Stimulated activated naive B cell treated with anti-CD40 and anti-IgM and Interleukin-4, amounts not matched to agents 10 μg/mL and 1 μg/mL and 100 μg/mL, for 72 hours (primary cell): Measurements from ENCODE around the gene KIFC1.

ENCODE experiments used
- ATAC-seq, 2 donors: fragments of 150-1000 bp; cut with Tn5 transposase; replicated peaks; 2 replicates each; pipeline ENCODE4 v1.10.0; 2021; ENCODE audit warnings: moderate library complexity in 1 of 2
- DNase-seq: peaks from one replicate; pipeline ENCODE4 v3.0.0; 2021
- H3K27ac Mint-ChIP-seq: one replicate; pipeline ENCODE4 v1.8.0; 2022; ENCODE audit warnings: mild to moderate bottlenecking, mixed read lengths
- H3K27me3 Mint-ChIP-seq, 2 donors: one replicate each; pipeline ENCODE4 v1.8.0; 2022; ENCODE audit warnings: mixed read lengths in 2 of 2
- H3K36me3 Mint-ChIP-seq, 2 donors: one replicate each; pipeline ENCODE4 v1.8.0; 2022; ENCODE audit warnings: mixed read lengths in 2 of 2, mild to moderate bottlenecking in 1 of 2
- H3K4me1 Mint-ChIP-seq, 2 donors: one replicate each; pipeline ENCODE4 v1.8.0; 2022; ENCODE audit warnings: mixed read lengths in 2 of 2, mild to moderate bottlenecking in 1 of 2
- H3K4me3 Mint-ChIP-seq, 2 donors: one replicate each; pipeline ENCODE4 v1.8.0; 2022; ENCODE audit warnings: mild to moderate bottlenecking in 2 of 2, mixed read lengths in 2 of 2, moderate library complexity in 1 of 2
- H3K9me3 Mint-ChIP-seq, 2 donors: one replicate each; pipeline ENCODE4 v1.8.0; 2022; ENCODE audit warnings: mixed read lengths in 2 of 2, mild to moderate bottlenecking in 1 of 2

Gene KIFC1

DNA sequence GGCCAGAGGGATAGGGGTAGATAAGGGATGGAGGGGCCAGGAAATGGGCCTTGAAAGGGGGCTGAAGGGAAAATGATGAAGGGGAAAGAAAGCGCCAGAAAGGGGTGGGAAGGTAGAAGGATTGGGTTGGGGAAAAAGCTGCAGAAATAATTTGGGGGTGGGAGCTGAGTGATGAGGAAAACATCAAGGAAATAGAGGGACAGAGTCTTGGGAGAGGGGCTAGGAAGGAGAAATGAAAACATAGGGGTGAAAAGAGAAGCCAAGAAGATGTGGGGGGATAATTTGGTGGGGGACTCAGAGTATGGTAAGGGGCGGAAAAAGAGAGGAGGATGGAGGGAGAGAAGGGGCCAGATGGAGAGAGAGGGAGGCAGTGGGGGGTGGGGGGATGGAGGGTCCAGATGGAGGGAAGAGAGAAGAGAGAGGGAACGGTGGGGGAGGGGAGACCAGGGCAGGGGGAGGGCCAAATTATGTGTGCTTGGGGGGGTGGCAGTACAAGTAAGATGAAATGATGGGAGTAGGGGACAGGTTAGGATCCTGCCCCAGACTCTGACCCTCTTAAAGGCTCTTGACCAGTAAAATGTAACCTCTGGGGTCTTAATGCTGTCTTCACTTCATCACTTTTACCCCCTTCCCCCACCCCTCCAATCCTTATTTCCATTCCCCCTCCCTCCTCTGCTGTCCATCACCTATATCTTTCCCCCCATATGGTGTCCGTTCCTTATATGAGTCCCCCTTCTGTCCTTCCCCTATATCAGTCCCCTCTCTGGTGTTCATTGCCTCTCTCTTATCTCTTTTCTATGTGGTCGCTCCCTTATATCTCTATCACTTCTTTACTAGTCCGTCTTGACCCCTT is 29.1 kb downstream of the KIFC1 start:
- no peak for DNase-seq

DNA sequence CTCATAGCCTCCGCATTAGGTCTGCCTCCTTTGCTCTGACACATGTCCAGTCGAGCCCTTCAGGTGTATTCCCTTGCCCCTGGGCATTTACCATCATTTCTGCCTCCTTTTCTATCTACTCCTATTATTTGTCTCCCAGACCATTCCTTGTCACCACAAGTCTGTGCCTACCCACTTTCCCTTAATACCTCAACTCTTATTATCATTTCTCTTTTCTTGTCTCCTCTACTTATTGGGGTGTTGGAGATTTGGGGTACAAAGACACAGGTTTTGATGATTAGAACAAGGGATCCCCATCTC is 29.7 kb downstream of the KIFC1 start:
- Mint-ChIP-seq H3K27ac (peak overlapping the region; percentile 5), H3K27me3 (no peaks in the 10 kb centered on the region), H3K36me3 (peaks cover 5 to 17% of the 10 kb centered on the region in 2 donors), H3K4me1 (peaks cover 42 to 54% of the 10 kb centered on the region in 2 donors), H3K4me3 (peak overlapping the region in 1 of 2 donors; percentile 1), H3K9me3 (peaks cover 4 to 5% of the 10 kb centered on the region in 2 donors)
- no peak for ATAC-seq
- no peak for DNase-seq

More for the DNA sequence above, 29.1 kb downstream of the KIFC1 start:
- H3K36me3 Mint-ChIP-seq = peaks cover 8 to 23% of the 10 kb centered on the region in 2 donors
- no peak for ATAC-seq
- H3K4me1 Mint-ChIP-seq = peaks cover 45 to 57% of the 10 kb centered on the region in 2 donors
- no peak overlapping the region for H3K27ac Mint-ChIP-seq
- peaks cover 4 to 5% of the 10 kb centered on the region in 2 donors for H3K9me3 Mint-ChIP-seq
- peak overlapping the region in 1 of 2 donors; percentile 1 for H3K4me3 Mint-ChIP-seq
- no peaks in the 10 kb centered on the region for H3K27me3 Mint-ChIP-seq

DNA sequence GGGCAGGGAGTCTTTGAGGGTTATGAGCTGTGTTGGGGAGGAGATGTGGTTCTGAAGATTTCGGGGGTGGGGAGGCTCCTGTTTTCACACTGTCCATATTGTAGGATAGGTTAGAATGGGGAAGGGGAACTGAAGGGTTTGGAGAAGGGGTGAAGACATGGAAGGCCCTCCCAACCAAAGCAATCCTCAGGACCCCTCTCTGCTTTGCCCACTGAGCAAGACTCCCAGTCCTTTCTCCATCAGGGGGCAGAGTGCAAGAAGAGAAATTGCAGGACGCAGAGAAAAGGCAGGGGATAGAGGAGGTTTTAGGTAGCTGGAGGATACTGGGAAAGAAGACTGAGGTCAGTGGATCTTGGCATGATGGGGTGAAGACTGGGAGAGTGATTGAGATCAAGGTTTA is 32.2 kb downstream of the KIFC1 start:
- H3K4me3 Mint-ChIP-seq = peak overlapping the region; percentile 83 to 95
- peaks cover 2 to 5% of the 10 kb centered on the region in 2 donors for H3K36me3 Mint-ChIP-seq
- no peak for ATAC-seq
- H3K27me3 Mint-ChIP-seq = no peaks in the 10 kb centered on the region
- H3K27ac Mint-ChIP-seq = peak overlapping the region; percentile 96
- peaks cover 45 to 55% of the 10 kb centered on the region in 2 donors for H3K4me1 Mint-ChIP-seq
- no peak for DNase-seq
- peaks cover 2 to 4% of the 10 kb centered on the region in 2 donors for H3K9me3 Mint-ChIP-seq

DNA sequence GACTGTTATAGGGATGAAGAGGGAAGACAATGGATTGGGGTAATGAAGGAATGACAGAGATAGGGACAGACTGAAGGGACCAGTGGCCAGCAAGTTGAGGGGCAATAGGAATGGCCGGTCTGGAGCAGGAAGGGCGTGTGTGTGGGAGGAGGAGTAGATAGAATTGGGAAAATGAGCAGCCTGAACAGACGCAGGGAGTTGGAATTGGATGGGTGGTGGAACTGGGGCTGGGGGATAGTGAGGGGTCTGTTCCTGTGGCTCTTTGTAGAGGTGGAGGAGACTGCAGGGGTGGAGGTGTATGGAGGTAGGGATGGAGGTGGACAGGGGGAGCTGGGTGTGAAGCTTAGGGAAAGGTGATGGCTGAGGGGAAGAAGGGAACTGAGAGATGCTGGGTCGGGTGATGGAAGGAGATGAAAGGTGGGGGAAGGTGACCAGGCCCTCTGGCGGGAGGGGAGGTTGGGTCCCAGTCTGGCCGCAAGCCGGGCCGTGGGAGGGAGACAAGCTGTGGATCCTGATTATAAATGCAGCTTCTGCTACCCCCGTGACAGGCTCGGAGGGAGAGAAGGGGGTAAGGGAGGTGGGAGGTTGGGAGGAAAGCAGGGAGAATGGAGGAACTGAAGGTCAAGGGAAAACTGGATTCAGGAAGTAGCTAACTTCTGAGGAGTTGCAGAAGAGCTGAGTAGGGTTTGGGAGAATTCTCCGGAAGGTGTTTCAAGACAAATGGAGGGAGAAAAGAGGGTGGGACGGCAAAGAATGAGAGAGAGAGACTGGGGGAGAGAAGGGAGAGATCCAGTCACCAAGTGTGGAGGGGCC is 33.4 kb downstream of the KIFC1 start:
- ATAC-seq (no peak), DNase-seq (no peak)
- Mint-ChIP-seq H3K9me3 (peaks cover 2 to 4% of the 10 kb centered on the region in 2 donors), H3K27ac (peak overlapping the region; percentile 96), H3K4me3 (peak overlapping the region; percentile 83 to 95), H3K36me3 (peaks cover 2 to 5% of the 10 kb centered on the region in 2 donors), H3K4me1 (peaks cover 53 to 56% of the 10 kb centered on the region in 2 donors), H3K27me3 (no peaks in the 10 kb centered on the region)

DNA sequence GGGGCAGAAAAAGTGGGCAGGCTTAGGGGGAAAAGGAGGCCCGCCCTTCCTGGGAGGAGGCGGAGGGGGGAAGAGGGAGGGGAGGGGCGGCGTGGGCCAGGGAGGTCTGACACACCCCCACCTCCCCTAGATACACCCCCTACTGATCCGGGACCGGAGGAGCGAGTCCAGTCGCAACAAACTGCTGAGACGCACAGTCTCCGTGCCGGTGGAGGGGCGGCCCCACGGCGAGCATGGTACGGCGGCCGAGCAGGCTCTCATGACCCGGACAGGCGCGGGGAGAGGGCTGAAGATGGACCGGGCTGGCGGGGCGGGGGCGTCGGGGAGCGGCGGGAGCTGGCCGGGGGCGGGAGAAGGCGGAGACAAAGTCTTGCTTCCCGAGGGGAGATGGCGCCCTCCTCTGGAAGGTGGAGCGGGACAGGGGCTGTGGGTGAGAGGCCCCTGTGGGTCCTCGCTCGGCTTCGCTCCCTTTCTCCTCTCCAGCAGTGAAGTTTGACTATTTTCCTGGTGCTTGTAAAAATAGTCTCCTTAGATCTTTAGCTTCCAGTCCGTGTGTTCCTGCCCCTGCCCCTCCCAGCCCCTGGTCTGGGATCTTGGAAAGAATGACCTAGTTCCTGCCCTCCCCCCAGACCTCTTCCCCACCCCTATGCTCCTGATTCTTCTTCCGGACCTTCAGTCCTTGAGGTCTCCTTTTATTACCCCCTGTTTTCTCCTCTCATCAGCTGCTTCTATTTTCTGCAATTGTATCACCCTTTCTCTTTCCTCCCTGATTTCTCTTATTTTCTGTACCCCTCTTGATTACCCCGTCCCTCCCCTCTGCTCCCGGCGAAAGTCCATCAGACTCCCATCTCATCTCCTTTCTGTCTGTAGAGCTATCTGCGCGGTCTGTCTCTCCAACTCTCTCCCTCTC is 34.3 kb downstream of the KIFC1 start:
- peaks cover 2 to 4% of the 10 kb centered on the region in 2 donors for H3K9me3 Mint-ChIP-seq
- ATAC-seq (peak; percentile 67 to 71), DNase-seq (peak; percentile 85)
- peaks cover 59 to 65% of the 10 kb centered on the region in 2 donors for H3K4me1 Mint-ChIP-seq
- peaks cover 2 to 5% of the 10 kb centered on the region in 2 donors for H3K36me3 Mint-ChIP-seq
- H3K4me3 Mint-ChIP-seq = peak overlapping the region; percentile 83 to 95
- H3K27me3 Mint-ChIP-seq = no peaks in the 10 kb centered on the region
- peak overlapping the region; percentile 96 for H3K27ac Mint-ChIP-seq

DNA sequence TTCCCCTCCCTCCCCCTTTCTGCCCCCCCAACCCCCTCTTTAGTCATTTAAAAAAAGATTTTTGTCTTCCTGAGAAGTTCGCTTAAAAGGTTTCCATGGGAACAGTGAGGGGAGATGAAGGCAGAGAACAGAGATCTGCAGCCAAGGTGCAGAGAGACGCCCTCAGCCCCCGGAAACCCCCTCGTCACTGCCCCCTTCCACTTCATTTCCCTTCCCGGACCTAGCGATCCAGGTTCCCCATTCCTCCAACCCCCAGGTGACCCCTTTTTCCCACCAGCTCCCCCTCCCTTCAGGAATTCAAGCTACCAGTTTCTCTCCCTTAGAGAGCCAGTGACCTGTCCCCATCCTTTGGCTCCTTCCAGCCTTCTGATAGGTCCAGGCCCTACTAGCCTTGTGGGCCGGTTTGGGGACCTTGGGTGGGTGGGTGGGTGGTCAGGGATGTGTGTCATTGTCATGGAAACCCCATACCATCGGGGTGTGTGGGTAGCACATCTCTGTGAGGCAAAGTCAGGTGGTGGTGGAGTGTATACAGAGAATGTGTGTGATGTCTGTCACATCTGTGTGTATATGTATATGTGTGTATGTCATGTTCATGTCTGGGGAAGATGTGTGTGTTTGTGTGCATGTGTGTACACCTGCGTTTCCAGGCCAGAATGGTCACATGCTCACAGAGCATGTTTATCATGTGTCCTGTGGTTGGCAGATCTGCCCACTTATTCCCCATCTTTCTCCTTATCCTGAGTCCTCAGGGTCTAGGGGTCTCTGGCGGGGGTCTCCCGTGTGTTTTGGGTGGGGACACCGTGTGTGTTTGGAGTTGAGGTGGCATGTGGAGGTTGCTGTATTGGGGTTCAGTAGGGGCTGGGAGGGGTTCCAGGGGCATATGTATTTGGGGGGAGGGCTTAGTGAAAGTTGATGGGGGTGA is 35.2 kb downstream of the KIFC1 start:
- ATAC-seq (peak; percentile 23 to 31), DNase-seq (no peak)
- Mint-ChIP-seq H3K36me3 (peaks cover 2 to 5% of the 10 kb centered on the region in 2 donors), H3K27me3 (no peaks in the 10 kb centered on the region), H3K9me3 (peaks cover 2 to 4% of the 10 kb centered on the region in 2 donors), H3K27ac (peak overlapping the region; percentile 96), H3K4me1 (peaks cover 67 to 74% of the 10 kb centered on the region in 2 donors), H3K4me3 (peak overlapping the region; percentile 83 to 95)

DNA sequence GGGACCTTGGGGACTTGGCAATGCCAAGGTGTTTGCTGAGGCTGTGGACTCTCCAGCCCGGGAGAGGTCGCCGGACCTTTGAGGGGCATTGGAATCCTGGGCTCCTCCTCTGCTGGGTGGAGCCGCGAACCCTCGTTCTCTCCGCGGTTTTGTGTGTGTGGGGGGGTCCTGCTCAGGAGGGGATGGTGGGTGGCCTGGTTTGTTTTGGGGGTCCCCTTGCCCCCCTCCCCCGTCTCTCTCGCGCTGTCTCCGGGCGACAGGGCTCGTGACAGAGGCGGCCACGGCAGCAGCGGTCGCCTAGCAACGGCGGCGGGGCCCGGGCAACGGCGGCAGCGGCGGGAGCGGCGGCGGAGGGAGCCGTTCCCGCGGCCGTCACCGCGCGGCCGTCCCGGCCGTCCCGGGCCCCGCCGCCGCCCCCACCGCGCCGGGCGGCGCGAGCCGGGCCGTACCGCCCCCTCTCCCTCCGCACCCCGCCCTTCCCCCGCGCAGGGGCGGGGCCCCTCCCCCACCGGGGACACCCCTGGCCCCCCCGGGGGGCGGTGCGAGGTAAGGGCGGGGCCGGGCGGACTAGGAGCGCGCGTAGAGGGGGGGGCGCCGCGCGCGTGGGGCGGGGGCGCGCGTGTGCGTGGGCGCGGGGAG is 36.1 kb downstream of the KIFC1 start:
- H3K36me3 Mint-ChIP-seq = peaks cover 2 to 11% of the 10 kb centered on the region in 2 donors
- H3K27me3 Mint-ChIP-seq = no peaks in the 10 kb centered on the region
- peak overlapping the region; percentile 96 for H3K27ac Mint-ChIP-seq
- peaks cover 2 to 4% of the 10 kb centered on the region in 2 donors for H3K9me3 Mint-ChIP-seq
- DNase-seq (peak; percentile 32), ATAC-seq (peak; percentile 4 to 6)
- peaks cover 75 to 83% of the 10 kb centered on the region in 2 donors for H3K4me1 Mint-ChIP-seq
- peak overlapping the region; percentile 83 to 95 for H3K4me3 Mint-ChIP-seq

DNA sequence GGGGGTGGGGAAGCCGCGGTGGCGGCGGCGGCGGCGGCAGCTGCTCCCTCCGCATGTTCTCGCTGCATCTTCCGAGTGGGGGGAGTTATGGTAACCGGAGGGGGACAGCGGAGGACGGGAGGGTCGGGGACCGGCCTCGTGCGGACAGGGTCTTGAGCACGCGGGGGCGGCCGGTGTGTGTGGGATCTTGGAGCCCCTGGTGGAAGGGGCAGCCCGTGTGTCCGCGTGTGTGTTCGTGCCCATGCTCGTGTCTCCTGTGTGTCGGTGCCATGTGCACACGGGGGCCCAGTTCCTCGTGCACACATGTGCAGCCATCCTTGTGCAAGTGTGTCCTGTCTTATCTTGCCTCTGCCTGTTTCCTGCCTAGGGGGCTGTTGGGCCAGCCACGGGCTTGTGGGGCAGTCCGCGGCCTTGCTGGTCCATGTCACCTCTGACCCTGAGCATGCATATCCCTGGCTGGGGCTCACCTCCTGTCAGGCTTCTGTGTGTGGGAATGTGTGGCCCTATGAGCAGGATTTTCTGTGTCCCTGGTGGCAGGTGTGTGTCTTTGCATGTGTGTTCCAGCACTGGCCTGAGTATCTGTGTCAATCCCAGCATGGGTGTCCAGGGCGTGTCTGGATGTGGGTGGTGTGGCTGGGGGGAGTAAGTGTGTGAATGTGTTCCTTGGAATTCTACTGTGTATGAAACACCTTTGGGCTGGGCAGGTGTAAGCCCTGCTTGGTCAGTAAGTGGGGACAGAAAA is 36.8 kb downstream of the KIFC1 start:
- Mint-ChIP-seq H3K27me3 (no peaks in the 10 kb centered on the region), H3K36me3 (peaks cover 4 to 15% of the 10 kb centered on the region in 2 donors), H3K4me1 (peaks cover 81 to 90% of the 10 kb centered on the region in 2 donors), H3K27ac (peak overlapping the region; percentile 89), H3K9me3 (peaks cover 2 to 4% of the 10 kb centered on the region in 2 donors), H3K4me3 (peak overlapping the region; percentile 80 to 83)
- DNase-seq = peak; percentile 28
- ATAC-seq = peak; percentile 26 to 31

DNA sequence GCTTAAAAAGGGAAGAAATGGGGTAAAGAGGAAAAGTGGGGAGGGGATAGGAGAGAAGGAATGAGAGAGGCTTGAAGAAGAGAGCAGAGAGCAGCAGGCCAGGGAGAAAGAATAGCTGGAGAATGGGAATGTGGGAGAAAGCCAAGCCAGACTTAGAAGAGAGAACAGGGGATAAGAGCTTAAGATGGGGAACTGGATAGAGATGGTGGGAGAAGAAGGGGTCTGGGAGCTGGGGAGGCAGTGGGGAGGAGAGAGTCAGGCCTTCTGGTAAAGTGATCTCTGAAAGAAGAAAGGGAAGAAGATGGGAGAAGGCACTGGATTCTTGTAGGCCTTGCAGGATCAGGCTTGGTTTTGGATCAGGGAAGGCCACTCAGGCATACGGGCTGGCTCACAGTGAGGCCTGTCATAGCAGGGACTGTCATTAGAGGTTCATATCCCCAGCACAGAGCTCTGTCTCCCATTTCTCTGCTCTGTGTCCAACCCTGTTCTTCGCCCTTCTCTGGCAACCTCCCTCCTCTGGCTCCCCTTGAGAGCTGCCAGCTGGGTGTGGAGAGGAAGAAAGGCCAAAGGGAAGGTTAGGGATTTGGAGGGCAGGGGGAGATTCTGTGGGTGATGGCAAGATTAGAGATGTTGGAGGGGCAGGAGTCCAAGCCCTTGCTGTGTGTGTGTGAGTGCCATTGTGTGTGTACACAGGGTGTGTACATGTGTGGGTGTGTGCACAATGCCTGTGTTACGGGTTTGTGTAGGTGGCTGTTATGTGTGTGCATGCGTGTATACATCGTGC is 37.5 kb downstream of the KIFC1 start:
- Mint-ChIP-seq H3K4me1 (peaks cover 78 to 91% of the 10 kb centered on the region in 2 donors), H3K27ac (peak overlapping the region; percentile 89), H3K27me3 (no peaks in the 10 kb centered on the region), H3K4me3 (peak overlapping the region; percentile 80 to 83), H3K9me3 (no peaks in the 10 kb centered on the region), H3K36me3 (peaks cover 8 to 11% of the 10 kb centered on the region in 2 donors)
- DNase-seq (no peak), ATAC-seq (no peak)

DNA sequence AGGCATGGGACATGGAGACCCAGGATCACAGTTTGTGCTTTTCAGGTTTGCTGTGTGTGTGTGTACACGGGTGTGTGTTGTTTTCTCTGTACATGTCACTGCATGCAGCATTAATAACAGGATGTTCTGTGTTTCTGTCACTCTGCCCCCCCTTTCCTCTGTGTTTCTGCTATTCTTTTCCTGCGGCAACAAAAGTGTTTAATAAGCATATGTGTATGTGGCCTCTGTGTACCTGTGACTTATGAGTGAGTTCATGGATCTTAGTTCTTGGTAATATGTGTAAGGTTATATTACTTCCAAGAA is 38.1 kb downstream of the KIFC1 start:
- ATAC-seq = no peak
- peaks cover 73 to 87% of the 10 kb centered on the region in 2 donors for H3K4me1 Mint-ChIP-seq
- H3K27ac Mint-ChIP-seq = no peak overlapping the region
- H3K36me3 Mint-ChIP-seq = peaks cover 8 to 11% of the 10 kb centered on the region in 2 donors
- no peaks in the 10 kb centered on the region for H3K27me3 Mint-ChIP-seq
- no peaks in the 10 kb centered on the region for H3K9me3 Mint-ChIP-seq
- H3K4me3 Mint-ChIP-seq = no peak overlapping the region
- no peak for DNase-seq

DNA sequence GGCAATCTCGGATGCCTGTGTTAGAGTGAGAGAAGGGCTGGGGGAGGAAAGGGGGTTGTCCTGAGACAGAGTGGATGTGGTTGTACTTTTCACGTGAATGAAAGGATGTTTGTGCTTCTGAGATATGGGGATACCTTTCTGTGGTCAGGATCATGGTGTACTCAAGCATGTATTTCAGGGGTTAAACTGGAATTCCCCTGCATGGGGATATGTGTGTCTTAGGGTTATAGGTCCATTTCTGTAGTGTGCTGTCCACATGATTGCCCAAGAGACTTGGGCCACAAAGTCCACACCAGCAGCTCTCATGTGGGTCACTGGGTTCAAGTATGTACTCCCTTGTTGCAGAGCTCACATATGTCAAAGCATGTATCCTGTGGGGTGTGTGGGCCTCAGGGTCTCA is 38.7 kb downstream of the KIFC1 start:
- Mint-ChIP-seq H3K9me3 (no peaks in the 10 kb centered on the region), H3K27ac (no peak overlapping the region), H3K4me1 (peaks cover 67 to 81% of the 10 kb centered on the region in 2 donors), H3K4me3 (peak overlapping the region in 1 of 2 donors; percentile 83), H3K36me3 (peaks cover 10 to 15% of the 10 kb centered on the region in 2 donors), H3K27me3 (no peaks in the 10 kb centered on the region)
- DNase-seq (no peak), ATAC-seq (no peak)
